T-helper 17 cell (primary cell): ENCODE measurements around the gene NUDT15. TPM values are rescaled to one million over a fixed set of nuclear protein-coding genes. Genes with fewer than 3 reads are reported as not detected.
A peak's percentile ranks its signal among the peaks of the same experiment; 100 is the strongest.

Experiments
- ATAC-seq: fragments of 150-1000 bp; cut with Tn5 transposase; 2 replicates; pipeline ENCODE4 v1.10.0; 2021; ENCODE audit warnings: mild to moderate bottlenecking, moderate library complexity
- DNase-seq, 3 donors: peaks; one replicate each; pipeline versions ENCODE4 v3.0.0 to v3.0.0-alpha.2; 2020 to 2021
- H3K9me3 ChIP-seq: one replicate; pipeline ENCODE4 v1.7.0; 2013; ENCODE audit warnings: low read length, mild to moderate bottlenecking; ENCODE audit not compliant: control insufficient read depth, poor library complexity, severe bottlenecking
- H3K27ac Mint-ChIP-seq: one replicate; pipeline ENCODE4 v1.8.0; 2022; ENCODE audit warnings: mild to moderate bottlenecking, moderate library complexity, mixed read lengths
- H3K27me3 Mint-ChIP-seq: one replicate; pipeline ENCODE4 v1.8.0; 2022; ENCODE audit warnings: mixed read lengths
- H3K36me3 Mint-ChIP-seq: one replicate; pipeline ENCODE4 v1.8.0; 2022; ENCODE audit warnings: low read depth, mixed read lengths
- H3K4me1 Mint-ChIP-seq: one replicate; pipeline ENCODE4 v1.8.0; 2022; ENCODE audit warnings: mild to moderate bottlenecking, mixed read lengths
- H3K4me3 Mint-ChIP-seq: one replicate; pipeline ENCODE4 v1.8.0; 2022; ENCODE audit warnings: mild to moderate bottlenecking, moderate library complexity, mixed read lengths
- total RNA-seq, 4 donors: library from RNA in 2 of 4; stranded (reverse) in 2 of 4; gene quantifications; one replicate each; pipeline ENCODE4 v1.2.3 and lab custom pipeline; 2022 to 2026

NUDT15 gene
- total RNA-seq, 2 donors from 2014 or later: 10.1 to 10.6 TPM

DNA sequence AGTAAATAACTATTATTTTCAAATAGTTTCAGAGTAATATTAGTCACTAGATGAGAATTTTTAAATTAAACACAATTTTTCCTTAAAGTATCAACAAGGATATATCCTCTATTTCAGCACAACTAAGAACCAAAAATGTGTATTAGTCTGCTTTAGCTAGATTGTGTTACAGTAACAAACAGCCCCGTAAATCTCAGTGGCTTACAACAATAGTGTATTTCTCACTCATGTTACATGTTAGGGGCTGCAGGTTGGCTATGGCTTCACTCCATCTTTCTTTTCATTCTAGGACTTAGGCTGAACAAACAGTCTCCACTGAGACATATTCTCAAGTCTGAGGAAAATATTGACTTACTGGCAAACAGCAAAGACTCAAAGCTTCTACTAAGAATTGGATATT lies 24.9 kb upstream of the NUDT15 start:
- Mint-ChIP-seq H3K4me3 (no peak overlapping the region), H3K27me3 (no peaks in the 10 kb centered on the region), H3K36me3 (peaks cover 3% of the 10 kb centered on the region), H3K27ac (no peak overlapping the region), H3K4me1 (peaks cover 8% of the 10 kb centered on the region)
- ATAC-seq (no peak), DNase-seq (no peak)
- H3K9me3 ChIP-seq: no peaks in the 10 kb centered on the region

- peaks cover 3% of the 10 kb centered on the region for H3K36me3 Mint-ChIP-seq
- no peaks in the 10 kb centered on the region for H3K27me3 Mint-ChIP-seq
- H3K4me1 Mint-ChIP-seq: peaks cover 3% of the 10 kb centered on the region
- no peak overlapping the region for H3K27ac Mint-ChIP-seq
- no peak overlapping the region for H3K4me3 Mint-ChIP-seq
- ATAC-seq (no peak), DNase-seq (no peak)
- H3K9me3 ChIP-seq: no peaks in the 10 kb centered on the region
These were observed 23.2 kb upstream of the NUDT15 start for GRCh38 chr13:48014359-48014758.

- DNase-seq (no peak), ATAC-seq (no peak)
- no peaks in the 10 kb centered on the region for H3K27me3 Mint-ChIP-seq
- peaks cover 5% of the 10 kb centered on the region for H3K36me3 Mint-ChIP-seq
- H3K4me3 Mint-ChIP-seq: no peak overlapping the region
- peaks cover 3% of the 10 kb centered on the region for H3K4me1 Mint-ChIP-seq
- no peaks in the 10 kb centered on the region for H3K9me3 ChIP-seq
- H3K27ac Mint-ChIP-seq: no peak overlapping the region
These were observed 18.9 kb upstream of the NUDT15 start for GRCh38 chr13:48018637-48019036.

- Mint-ChIP-seq H3K27me3 (no peaks in the 10 kb centered on the region), H3K4me3 (no peak overlapping the region), H3K36me3 (peaks cover 5% of the 10 kb centered on the region), H3K27ac (no peak overlapping the region), H3K4me1 (peaks cover 3% of the 10 kb centered on the region)
- ATAC-seq: no peak
- H3K9me3 ChIP-seq: no peaks in the 10 kb centered on the region
- no peak for DNase-seq
These were observed 17.7 kb upstream of the NUDT15 start for GRCh38 chr13:48019796-48020195.

- Mint-ChIP-seq H3K4me1 (no peaks in the 10 kb centered on the region), H3K36me3 (peaks cover 2% of the 10 kb centered on the region), H3K4me3 (no peak overlapping the region), H3K27ac (no peak overlapping the region), H3K27me3 (no peaks in the 10 kb centered on the region)
- ATAC-seq (no peak), DNase-seq (no peak)
- H3K9me3 ChIP-seq: no peaks in the 10 kb centered on the region
These were observed 9.5 kb upstream of the NUDT15 start for GRCh38 chr13:48028066-48028465.

DNA sequence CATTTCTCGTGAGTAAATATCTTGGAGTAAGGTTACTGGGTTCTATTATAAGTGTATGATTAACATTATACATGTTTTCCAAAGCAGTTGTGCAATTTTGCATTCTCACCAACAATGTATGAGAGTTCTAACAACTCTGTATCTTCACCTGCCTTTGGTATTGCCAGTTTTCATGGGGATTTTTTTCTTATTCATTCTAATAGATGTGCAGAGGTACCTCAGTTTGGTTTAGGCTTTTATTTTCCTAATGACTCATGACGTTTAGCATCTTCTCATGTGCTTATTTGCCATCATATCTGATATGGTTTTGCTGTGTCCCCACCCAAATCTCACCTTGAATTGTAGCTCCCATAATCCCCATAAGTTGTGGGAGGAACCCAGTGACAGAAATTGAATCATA lies 7.7 kb upstream of the NUDT15 start:
- Mint-ChIP-seq H3K27ac (no peak overlapping the region), H3K4me3 (no peak overlapping the region), H3K36me3 (peaks cover 2% of the 10 kb centered on the region), H3K27me3 (no peaks in the 10 kb centered on the region), H3K4me1 (peaks cover 6% of the 10 kb centered on the region)
- ATAC-seq: no peak
- DNase-seq: no peak
- H3K9me3 ChIP-seq: no peaks in the 10 kb centered on the region

DNA sequence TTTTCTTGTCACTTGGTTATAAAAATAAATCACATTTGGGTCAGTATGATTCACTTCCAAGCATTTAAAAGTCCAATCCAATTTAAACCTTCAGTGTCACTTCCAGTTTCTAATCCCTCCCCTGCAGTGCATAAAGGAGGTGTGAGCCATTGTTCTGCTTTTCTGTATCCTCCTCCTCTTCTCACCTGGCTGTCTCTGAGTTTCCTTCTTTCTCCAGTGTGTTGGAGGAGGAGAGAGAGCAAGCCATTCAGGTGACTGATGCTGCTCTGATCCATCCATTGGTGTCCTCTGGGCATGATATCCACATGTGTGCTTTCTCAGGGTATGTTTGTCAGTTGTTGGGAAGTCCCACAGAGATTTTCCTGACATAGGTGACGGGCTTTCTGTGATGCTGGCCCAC lies 1.2 kb downstream of the NUDT15 start:
- H3K36me3 Mint-ChIP-seq: peaks cover 4% of the 10 kb centered on the region
- no peaks in the 10 kb centered on the region for H3K27me3 Mint-ChIP-seq
- DNase-seq (no peak), ATAC-seq (no peak)
- H3K4me1 Mint-ChIP-seq: peaks cover 33% of the 10 kb centered on the region
- no peaks in the 10 kb centered on the region for H3K9me3 ChIP-seq
- H3K4me3 Mint-ChIP-seq: peak overlapping the region; percentile 91
- H3K27ac Mint-ChIP-seq: peak overlapping the region; percentile 94

DNA sequence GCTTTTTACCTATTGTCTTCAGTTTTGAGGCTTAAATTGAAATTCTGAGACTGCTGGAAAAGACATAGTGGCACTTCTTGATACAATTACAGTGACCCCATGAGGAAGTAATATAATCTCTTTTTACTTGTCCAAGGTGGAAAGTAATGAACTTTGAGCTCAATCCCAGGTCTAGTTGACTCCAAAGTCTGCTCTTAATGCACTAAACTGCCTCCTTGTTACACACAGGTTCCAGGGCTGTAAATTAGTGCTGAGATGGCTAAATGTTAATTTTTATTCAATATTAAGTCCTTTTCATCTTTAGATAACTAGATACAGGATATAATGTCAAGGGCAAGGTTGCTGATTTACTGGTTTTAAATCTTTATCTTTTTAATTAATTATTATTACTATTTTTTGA lies 2.5 kb downstream of the NUDT15 start:
- Mint-ChIP-seq H3K4me3 (no peak overlapping the region), H3K4me1 (peaks cover 29% of the 10 kb centered on the region), H3K36me3 (peaks cover 4% of the 10 kb centered on the region), H3K27me3 (no peaks in the 10 kb centered on the region), H3K27ac (no peak overlapping the region)
- ATAC-seq (no peak), DNase-seq (no peak)
- no peaks in the 10 kb centered on the region for H3K9me3 ChIP-seq

GRCh38 chr13:48040896-48041295 lies 3.4 kb downstream of the NUDT15 start:
- H3K27me3 Mint-ChIP-seq: no peaks in the 10 kb centered on the region
- ATAC-seq (no peak), DNase-seq (no peak)
- H3K4me1 Mint-ChIP-seq: peaks cover 28% of the 10 kb centered on the region
- H3K27ac Mint-ChIP-seq: no peak overlapping the region
- H3K9me3 ChIP-seq: no peaks in the 10 kb centered on the region
- H3K4me3 Mint-ChIP-seq: no peak overlapping the region
- H3K36me3 Mint-ChIP-seq: peaks cover 4% of the 10 kb centered on the region

DNA sequence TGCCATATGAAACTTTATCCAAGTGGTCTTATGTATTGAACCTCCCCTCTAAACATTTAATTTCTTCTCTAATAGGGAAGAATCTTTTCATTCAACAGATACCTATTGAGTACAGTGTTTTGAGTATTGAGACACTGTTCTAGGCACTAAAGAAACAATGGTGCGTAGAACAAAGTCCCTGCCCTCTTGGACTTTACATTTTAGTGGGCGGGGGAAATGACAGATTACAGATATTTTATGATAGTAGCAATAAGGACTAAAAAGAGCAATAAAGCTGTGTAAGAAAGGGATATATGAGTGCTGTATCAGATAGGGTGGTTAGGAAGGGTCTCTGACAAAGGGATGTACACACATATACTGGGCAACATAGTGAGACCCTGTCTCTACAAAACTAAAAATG lies 5.4 kb downstream of the NUDT15 start:
- ATAC-seq (no peak), DNase-seq (no peak)
- H3K27me3 Mint-ChIP-seq: no peaks in the 10 kb centered on the region
- peaks cover 22% of the 10 kb centered on the region for H3K4me1 Mint-ChIP-seq
- no peaks in the 10 kb centered on the region for H3K9me3 ChIP-seq
- no peak overlapping the region for H3K4me3 Mint-ChIP-seq
- H3K36me3 Mint-ChIP-seq: peaks cover 4% of the 10 kb centered on the region
- H3K27ac Mint-ChIP-seq: peak overlapping the region; percentile 80

GRCh38 chr13:48043789-48044503 lies 6.4 kb downstream of the NUDT15 start:
- H3K9me3 ChIP-seq: no peaks in the 10 kb centered on the region
- Mint-ChIP-seq H3K4me1 (peaks cover 14% of the 10 kb centered on the region), H3K27me3 (no peaks in the 10 kb centered on the region), H3K36me3 (peaks cover 4% of the 10 kb centered on the region), H3K4me3 (peak overlapping the region; percentile 31), H3K27ac (peak overlapping the region; percentile 80)
- ATAC-seq (peak; percentile 80), DNase-seq (no peak)

DNA sequence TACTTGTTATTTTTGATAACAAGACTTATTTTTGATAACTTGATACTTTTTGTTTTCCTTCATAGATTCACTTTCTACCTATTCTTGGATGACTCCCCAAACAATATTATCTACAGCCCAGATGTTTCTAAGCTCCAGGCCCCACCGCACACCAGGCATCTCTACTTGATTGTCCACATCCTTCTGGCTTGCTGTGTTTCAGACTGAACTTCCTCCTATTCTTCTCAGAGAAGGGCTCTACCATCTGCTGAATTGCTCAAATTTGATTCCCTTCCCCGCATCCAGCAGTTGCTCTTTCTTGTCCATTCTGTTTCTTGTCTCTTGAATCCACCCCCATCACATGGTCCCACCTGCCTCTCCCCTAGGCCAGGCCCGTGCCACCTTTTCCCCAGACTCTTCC lies 13.0 kb downstream of the NUDT15 start:
- Mint-ChIP-seq H3K4me1 (peaks cover 3% of the 10 kb centered on the region), H3K36me3 (peaks cover 14% of the 10 kb centered on the region), H3K27me3 (no peaks in the 10 kb centered on the region), H3K4me3 (no peak overlapping the region), H3K27ac (no peak overlapping the region)
- no peak for ATAC-seq
- no peaks in the 10 kb centered on the region for H3K9me3 ChIP-seq
- no peak for DNase-seq

- Mint-ChIP-seq H3K4me1 (peaks cover 23% of the 10 kb centered on the region), H3K36me3 (peaks cover 19% of the 10 kb centered on the region), H3K27me3 (no peaks in the 10 kb centered on the region), H3K27ac (peak overlapping the region; percentile 37), H3K4me3 (peak overlapping the region; percentile 25)
- DNase-seq: no peak
- no peaks in the 10 kb centered on the region for H3K9me3 ChIP-seq
- ATAC-seq: no peak
These were observed 17.1 kb downstream of the NUDT15 start for GRCh38 chr13:48054601-48055000.

- Mint-ChIP-seq H3K27ac (no peak overlapping the region), H3K4me1 (peaks cover 30% of the 10 kb centered on the region), H3K27me3 (no peaks in the 10 kb centered on the region), H3K36me3 (peaks cover 19% of the 10 kb centered on the region), H3K4me3 (no peak overlapping the region)
- no peak for ATAC-seq
- H3K9me3 ChIP-seq: no peaks in the 10 kb centered on the region
- DNase-seq: no peak
These were observed 18.2 kb downstream of the NUDT15 start for GRCh38 chr13:48055712-48056111.
